Hematopoietic multipotent progenitor cell treated with erythropoietin and hydrocortisone succinate and interleukin-3 and kit ligand, for 4 days (in vitro differentiated cells): ENCODE results near the gene OR5D18.
"Not testable (repeated sequence)": the region's sequence is repeated elsewhere in the genome, so short reads cannot be mapped to it uniquely, and the experiment has no call there.

Source experiments
- DNase-seq: peaks from one replicate; pipeline ENCODE4 v3.0.0-alpha.2; 2015

Gene OR5D18

GRCh38 chr11:55819330-55819729, at the start of gene OR5D18:
OR5D18 (plus strand) TSS chr11:55819630; CDS start chr11:55819630, 0 bp downstream.
- DNase-seq: no peak

- DNase-seq: no peak
Measured at GRCh38 chr11:55773138-55773537, 46.3 kb upstream of the OR5D18 start, which contains the start of gene OR5D13. OR5D13 (plus strand) TSS chr11:55773438; CDS start chr11:55773438, 0 bp downstream.

- no peak for DNase-seq
Measured at GRCh38 chr11:55791606-55792005, 27.8 kb upstream of the OR5D18 start.

- DNase-seq: no peak
Measured at GRCh38 chr11:55793321-55793720, 26.1 kb upstream of the OR5D18 start.

- DNase-seq: no peak
Measured at GRCh38 chr11:55795256-55795655, 24.2 kb upstream of the OR5D18 start, which contains the start of gene OR5D14. OR5D14 (plus strand) TSS chr11:55795556; CDS start chr11:55795556, 0 bp downstream.

- DNase-seq: no peak
Measured at GRCh38 chr11:55806248-55806647, 13.2 kb upstream of the OR5D18 start.

GRCh38 chr11:55811067-55811466, 8.4 kb upstream of the OR5D18 start, which contains the start of gene OR5L1:
OR5L1 (plus strand) TSS chr11:55811367; CDS start chr11:55811467, 100 bp downstream.
- DNase-seq: no peak

- no peak for DNase-seq
Measured at GRCh38 chr11:55826919-55827318, 7.5 kb downstream of the OR5D18 start, which contains the start of gene OR5L2. OR5L2 (plus strand) TSS chr11:55827219; CDS start chr11:55827219, 0 bp downstream.

- no peak for DNase-seq
Measured at GRCh38 chr11:55838452-55838851, 19.0 kb downstream of the OR5D18 start, which contains the start of gene OR5D16. OR5D16 (plus strand) TSS chr11:55838752; CDS start chr11:55838752, 0 bp downstream.

- DNase-seq: no peak
Measured at GRCh38 chr11:55847453-55847852, 28.0 kb downstream of the OR5D18 start.

- no peak for DNase-seq
Measured at GRCh38 chr11:55849037-55849436, 29.6 kb downstream of the OR5D18 start.

- no peak for DNase-seq
Measured at GRCh38 chr11:55852141-55852540, 32.7 kb downstream of the OR5D18 start.

- no peak for DNase-seq
Measured at GRCh38 chr11:55854704-55855103, 35.3 kb downstream of the OR5D18 start.

GRCh38 chr11:55867354-55867753, 47.9 kb downstream of the OR5D18 start:
- not testable (repeated sequence) for DNase-seq
